GM18502 (cell line): ENCODE measurements around the gene KCNMB2.

Experiments used
- ATAC-seq: cut with Tn5 transposase; IDR thresholded peaks from one replicate; pipeline ENCODE4 v1.9.1; 2021; ENCODE audit warnings: mild to moderate bottlenecking; ENCODE audit not compliant: unreplicated experiment, poor library complexity

Gene KCNMB2

DNA sequence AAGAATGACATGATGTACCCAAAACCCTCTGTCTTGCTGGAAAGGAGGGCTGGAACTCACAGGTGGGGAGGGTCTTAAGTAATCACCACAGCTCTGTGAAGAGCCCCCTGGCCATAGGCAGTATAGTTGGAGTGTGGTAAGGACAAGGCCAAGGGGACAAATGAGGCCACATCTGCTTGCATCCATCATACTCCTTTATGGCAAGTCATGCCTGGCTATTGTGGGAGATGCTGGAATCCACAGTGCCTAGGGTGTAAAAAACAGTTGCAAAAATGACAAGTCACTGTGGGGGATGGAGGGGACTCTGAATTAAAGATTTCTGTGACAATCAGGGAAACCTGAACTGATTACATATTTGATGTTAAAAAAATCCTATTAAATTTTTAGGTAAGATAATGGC lies 258.5 kb downstream of the KCNMB2 start:
- ATAC-seq: no peak

DNA sequence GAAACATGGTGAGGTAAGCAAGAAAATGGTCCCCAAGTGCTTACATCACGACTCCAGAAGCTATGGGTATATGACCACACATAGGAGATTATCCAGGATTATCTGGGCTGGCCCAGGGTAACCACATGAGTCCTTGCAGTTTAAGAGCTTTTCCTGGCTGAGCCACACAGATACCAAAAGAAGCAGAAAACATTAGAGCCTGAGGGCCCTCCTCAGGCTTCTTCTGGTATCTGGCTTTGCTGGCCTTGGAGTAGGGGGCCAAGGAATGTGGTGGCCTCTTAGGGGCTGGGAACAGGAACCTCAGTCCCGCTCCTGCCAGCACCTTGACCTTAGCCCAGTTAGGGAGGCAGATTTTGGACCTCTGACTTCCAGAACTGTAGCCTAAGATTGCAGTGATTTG lies 259.1 kb downstream of the KCNMB2 start:
- no peak for ATAC-seq

DNA sequence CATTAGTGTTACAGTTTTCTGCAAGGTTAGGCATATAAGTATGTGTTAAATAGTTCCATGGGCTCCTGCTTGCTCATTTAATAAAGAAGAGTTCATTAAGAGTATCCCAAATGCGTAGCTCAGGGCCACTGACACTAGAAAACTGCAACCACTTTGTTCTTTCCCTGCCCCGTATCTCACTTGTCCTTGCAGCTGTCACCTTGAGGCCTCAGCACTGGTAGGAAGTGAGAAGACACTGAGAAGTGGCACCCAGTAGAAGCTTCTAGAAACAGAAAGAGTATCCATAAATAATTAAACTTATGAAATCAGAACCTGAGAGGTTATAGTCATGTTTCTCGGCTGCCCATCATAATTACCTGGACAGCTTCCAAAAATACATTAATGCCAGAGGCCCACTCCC lies 266.0 kb downstream of the KCNMB2 start:
- ATAC-seq: no peak

DNA sequence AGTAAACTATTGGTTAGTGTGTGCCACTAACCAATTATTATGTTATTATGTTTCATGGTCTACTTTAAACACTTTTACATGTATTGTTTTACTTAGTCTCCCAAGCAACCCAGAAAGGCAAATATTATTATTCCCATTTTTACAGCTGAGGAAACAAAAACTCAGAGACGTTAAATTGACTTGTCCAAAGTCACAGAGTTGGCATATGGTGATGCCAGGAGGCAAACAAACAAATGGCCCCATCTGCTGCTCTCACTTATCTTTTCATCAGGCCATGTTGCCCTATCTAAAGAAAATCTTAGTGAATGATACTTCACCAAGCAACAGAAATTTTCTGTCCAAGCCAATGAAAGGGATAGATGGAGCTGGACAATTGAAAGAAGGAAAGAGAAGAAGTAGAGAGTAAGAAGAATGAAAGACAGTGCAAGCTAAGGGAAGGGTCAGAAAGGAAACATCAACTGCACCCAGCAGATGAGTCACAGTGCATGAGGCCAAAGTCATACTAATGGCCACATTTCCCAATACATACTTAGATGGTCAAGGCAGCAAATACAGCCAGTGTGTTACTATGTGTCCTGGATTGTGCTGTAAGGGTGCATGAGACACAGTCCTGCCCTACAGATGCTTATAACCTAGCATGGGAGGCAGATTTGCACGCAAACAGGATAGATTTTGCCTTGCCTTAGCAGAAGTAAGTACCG lies 266.9 kb downstream of the KCNMB2 start:
- ATAC-seq: no peak

DNA sequence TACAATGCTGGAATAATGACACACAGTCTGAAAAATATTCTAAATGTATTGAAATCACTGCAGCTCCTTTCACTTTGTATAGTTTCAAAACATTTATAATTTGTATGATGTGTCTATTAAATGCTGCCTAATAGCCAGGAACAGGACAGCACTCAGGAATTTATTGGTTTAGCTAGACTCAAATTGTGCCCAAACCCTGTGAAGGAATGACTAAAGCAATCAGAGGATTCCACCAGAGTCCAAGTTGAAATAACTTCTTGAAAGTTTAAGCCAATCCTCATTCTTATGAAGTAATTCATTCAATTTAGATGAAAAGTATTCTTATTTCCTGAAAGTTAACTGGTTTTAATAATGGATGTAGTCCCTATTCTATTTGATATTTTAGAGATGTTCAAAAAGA lies 268.4 kb downstream of the KCNMB2 start:
- no peak for ATAC-seq

DNA sequence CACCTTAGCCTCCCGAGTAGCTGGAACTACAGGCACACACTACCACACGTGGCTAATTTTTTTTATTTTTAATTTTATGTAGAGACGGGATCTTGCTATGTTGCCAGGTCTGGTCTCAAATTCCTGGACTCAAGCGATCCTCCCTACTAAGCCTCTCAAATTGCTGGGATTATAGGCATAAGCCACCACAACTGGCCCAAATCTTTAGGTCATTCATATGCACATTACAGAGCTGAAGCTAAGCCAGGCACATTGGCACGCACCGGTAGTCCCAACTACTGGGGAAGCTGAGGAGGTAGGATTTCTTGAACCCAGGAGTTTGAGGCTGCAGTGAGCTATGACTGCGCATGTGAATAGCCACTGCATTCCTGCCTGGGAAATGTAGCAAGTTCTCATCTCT lies 269.5 kb downstream of the KCNMB2 start:
- ATAC-seq: no peak

GRCh38 chr3:178806651-178807050 lies 270.4 kb downstream of the KCNMB2 start:
- no peak for ATAC-seq

DNA sequence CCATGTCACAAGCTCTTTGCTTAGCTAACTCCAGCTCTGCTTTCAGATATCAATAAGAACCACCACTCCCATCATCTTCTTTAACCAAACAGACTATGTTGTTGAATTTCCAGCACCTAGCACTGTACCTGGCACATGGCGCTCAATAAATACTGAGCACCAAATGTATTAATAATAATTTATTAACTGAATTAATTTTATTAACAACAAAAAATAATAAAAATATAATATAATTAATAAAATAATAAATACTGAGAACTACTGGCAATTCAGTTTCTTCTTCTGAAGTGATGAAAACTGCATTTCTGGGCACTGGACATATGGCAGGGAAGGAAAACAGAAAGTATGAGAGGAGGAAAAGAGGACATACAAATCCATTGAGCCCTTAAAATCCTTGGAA lies 271.5 kb downstream of the KCNMB2 start:
- ATAC-seq: no peak

DNA sequence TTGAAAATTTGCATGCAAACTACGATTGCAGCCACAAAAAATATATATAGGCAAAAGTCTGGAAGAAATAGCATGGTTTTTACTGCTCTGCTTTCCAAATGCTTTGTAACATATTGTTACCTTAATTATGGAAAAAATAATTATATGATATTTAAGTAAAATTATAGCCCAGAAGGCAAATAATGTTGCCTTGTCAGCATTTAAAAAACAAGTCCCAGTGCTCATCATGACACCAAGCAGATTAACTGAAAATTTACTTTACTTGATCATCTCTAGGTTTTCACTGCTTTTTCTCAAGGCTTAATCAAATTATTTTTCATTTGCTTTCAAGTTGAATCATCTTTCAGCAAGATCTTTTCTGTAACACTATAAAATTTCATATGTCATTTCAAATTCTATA lies 272.5 kb downstream of the KCNMB2 start:
- no peak for ATAC-seq

GRCh38 chr3:178810181-178810580 lies 273.9 kb downstream of the KCNMB2 start:
- ATAC-seq: no peak

DNA sequence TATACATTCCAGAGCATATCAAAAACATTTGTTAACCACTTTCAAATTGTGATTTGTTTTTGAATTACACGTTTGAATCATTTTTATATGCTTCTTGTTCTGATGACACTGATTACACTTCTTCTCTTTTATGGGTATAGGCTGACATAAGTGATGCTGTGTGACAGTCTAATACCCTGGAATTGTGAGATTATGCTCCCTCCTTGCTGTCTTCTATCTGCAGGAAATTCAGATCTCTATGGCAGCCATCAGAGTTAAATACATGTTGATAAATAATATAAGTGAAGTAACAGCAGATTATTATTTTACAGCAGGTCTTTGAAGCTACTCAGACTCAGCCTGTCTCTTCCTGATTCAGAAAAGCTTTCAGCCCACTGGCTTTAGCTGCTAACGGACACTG lies 286.5 kb downstream of the KCNMB2 start:
- ATAC-seq: no peak

DNA sequence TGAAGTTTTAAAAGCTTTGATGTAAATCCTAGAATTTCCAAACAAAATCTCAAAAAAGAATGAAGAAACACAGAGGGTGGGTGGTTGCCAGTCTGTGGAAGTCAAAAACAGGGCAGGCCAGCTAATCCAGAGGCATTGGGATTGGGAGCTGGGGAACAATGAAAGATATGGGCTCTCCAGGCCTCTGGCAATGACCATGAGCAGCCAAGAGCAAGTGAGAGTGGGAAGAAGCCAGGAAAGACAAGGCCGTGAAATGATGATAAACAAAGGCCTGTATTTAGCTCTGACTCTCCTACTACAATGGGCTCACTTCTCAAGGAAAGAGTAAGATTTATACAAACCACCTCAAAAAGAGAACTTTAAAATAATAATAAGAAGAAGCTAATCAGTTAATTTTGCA lies 286.9 kb downstream of the KCNMB2 start:
- no peak for ATAC-seq

DNA sequence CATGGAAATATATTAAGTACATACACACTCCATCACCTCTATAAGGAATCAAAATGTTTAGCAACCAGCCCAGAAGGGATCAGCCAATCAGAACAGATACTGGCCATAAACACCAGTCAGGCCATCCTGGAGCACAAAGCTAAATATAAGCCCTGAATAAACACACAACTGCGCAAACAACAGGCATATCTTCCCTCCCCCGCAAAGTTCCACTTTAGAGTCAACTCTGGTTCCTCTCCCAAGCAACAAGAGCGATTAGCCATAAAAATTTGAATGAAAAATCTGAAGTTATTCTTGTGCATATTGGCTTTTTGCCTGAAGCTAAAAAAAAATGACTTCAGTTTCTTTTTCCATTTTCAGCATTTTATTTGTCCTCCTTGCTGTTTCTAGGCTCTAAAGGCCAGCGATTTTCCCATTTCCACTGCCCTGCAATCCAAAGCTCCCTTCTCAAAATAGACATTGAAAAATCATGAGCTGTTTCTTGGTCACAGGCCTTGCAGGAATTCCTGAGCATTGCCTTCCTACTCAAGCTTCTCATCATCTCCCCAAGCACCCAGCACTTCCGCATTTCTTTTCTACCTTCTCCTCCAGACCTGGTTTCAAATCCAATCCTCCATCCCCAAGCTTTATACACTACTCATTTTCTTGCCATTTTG lies 287.5 kb downstream of the KCNMB2 start:
- ATAC-seq: no peak

DNA sequence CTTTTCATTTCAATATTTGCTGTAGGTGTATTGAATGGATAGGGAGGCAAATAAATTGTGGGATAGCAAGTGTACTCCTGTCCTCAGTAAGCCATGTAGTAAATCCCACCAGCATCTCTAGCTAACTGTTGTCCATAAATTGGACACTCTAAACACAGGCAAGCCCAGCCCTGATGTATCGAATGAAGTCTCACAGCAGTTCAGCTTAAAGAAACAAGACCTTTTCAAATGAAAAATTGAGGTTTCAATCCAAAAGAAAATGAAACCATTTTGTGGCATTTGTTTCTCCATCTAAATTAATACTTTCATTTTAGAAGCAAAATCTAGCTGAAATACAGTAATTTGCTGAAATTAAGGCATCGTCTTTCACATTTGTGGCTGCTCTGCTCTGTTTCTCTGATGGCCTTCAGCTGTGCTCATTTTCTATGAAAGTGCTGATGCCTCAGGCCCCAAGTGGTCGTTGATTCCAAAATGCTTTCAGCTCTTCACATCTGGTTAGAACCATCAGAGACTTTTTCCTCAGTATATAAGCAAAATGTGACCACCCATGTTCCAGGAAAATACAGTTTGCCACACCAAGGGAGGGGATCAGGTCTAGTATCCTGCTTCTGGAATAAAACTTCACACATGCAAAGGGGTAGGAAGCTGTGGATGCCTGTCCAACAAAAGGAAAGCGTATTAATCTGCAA lies 290.3 kb downstream of the KCNMB2 start:
- ATAC-seq: peak; percentile 56

- ATAC-seq: peak; percentile 3
Observed at GRCh38 chr3:178827285-178827856, 291.1 kb downstream of the KCNMB2 start.

- ATAC-seq: no peak
Observed at GRCh38 chr3:178833695-178834094, 297.5 kb downstream of the KCNMB2 start.

- no peak for ATAC-seq
Observed at GRCh38 chr3:178835033-178835432, 298.8 kb downstream of the KCNMB2 start.

- no peak for ATAC-seq
Observed at GRCh38 chr3:178837512-178837911, 301.3 kb downstream of the KCNMB2 start.

DNA sequence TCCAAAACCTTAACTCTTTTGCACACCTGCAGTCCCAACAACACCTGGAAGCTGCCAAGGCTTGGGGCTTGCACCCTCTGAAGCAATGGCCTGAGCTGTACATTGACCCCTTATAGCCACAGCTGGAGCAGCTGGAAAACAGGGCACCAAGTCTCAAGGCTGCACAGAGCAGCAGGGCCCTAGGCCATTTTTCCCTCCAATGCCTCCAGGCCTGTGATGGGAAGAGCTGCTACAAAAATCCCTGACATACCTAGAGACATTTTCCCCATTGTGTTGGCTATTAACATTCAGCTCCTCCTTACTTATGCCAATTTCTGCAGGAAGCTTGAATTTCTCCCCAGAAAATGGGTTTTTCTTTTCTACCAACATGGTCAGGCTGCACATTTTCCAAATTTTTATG lies 304.4 kb downstream of the KCNMB2 start:
- ATAC-seq: no peak

GRCh38 chr3:178841011-178841410 lies 304.8 kb downstream of the KCNMB2 start:
- no peak for ATAC-seq

DNA sequence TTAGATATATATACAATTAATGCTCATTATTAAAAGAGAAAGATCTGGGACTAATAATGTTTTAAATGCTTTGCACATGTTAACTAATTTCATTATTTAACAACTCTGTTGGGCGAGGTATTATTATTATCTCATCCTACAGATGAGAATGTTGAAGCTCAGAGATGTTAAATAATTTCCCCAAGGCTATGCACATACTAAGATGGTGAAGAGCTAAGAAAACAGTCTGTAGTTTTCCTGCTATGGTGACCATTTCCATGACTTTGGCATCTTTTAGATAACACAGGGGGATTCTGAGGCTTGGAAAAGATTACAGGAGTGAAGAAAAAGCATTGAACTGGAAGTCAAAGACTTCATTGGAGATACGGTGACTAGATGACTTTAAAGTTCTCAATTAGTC lies 308.7 kb downstream of the KCNMB2 start:
- no peak for ATAC-seq
